Central memory CD4-positive, alpha-beta T cell (primary cell): Measurements from ENCODE around the gene ATP5PB.

Experiments
- DNase-seq: peaks from one replicate; pipeline ENCODE4 v3.0.0; 2022
- total RNA-seq, 3 experiments: gene quantifications; one replicate each; lab custom pipeline; 2026; lab: John Stamatoyannopoulos, UW

ATP5PB gene
- 42.1 to 224 (median 121) reads per million in 3 experiments for total RNA-seq

GRCh38 chr1:111448918-111449702, at the start of gene ATP5PB, which contains the start of gene WDR77:
Gene ATP5PB, plus strand, starts transcription at chr1:111449464. Its CDS starts 78 bp downstream, at chr1:111449542.
Gene WDR77, minus strand, starts transcription at chr1:111449256. Its CDS starts 87 bp downstream, at chr1:111449169.
- peak; percentile 96 for DNase-seq

- peak; percentile 24 for DNase-seq
Measured at GRCh38 chr1:111399792-111400610, 49.3 kb upstream of the ATP5PB start.

- DNase-seq = no peak
Measured at GRCh38 chr1:111402083-111402482, 47.2 kb upstream of the ATP5PB start.

GRCh38 chr1:111404588-111404987, 44.7 kb upstream of the ATP5PB start:
- DNase-seq = no peak

GRCh38 chr1:111406321-111406768, 42.9 kb upstream of the ATP5PB start:
- DNase-seq = peak; percentile 58

GRCh38 chr1:111407301-111407700, 42.0 kb upstream of the ATP5PB start:
- no peak for DNase-seq

GRCh38 chr1:111412839-111413238, 36.4 kb upstream of the ATP5PB start:
- DNase-seq = no peak

GRCh38 chr1:111414756-111415155, 34.5 kb upstream of the ATP5PB start:
- DNase-seq = no peak

- DNase-seq = no peak
Measured at GRCh38 chr1:111415461-111415860, 33.8 kb upstream of the ATP5PB start.

- DNase-seq = no peak
Measured at GRCh38 chr1:111417755-111418154, 31.5 kb upstream of the ATP5PB start.

GRCh38 chr1:111419037-111419436, 30.2 kb upstream of the ATP5PB start:
- no peak for DNase-seq

GRCh38 chr1:111420377-111420776, 28.9 kb upstream of the ATP5PB start:
- no peak for DNase-seq

GRCh38 chr1:111422546-111423391, 26.5 kb upstream of the ATP5PB start:
- no peak for DNase-seq

- no peak for DNase-seq
Measured at GRCh38 chr1:111424281-111424680, 25.0 kb upstream of the ATP5PB start.

GRCh38 chr1:111436726-111437125, 12.5 kb upstream of the ATP5PB start:
- DNase-seq = no peak

GRCh38 chr1:111439461-111440351, 9.6 kb upstream of the ATP5PB start:
- DNase-seq = no peak

GRCh38 chr1:111441573-111442192, 7.6 kb upstream of the ATP5PB start:
- peak; percentile 62 for DNase-seq

GRCh38 chr1:111442457-111442856, 6.8 kb upstream of the ATP5PB start:
- DNase-seq = no peak

GRCh38 chr1:111444031-111444430, 5.2 kb upstream of the ATP5PB start:
- DNase-seq = no peak

GRCh38 chr1:111446546-111446945, 2.7 kb upstream of the ATP5PB start:
- DNase-seq = no peak
